HL-60 (cell line): ENCODE data around the gene NMRAL1.

Experiments used
- POLR2AphosphoS5 ChIP-seq: IDR thresholded peaks from 2 replicates; pipeline ENCODE4 v1.6.1; 2012; ENCODE audit warnings: low read depth
- SPI1 ChIP-seq: IDR thresholded peaks from 2 replicates; pipeline ENCODE4 v1.6.1; 2012; ENCODE audit warnings: low read depth, mild to moderate bottlenecking, borderline replicate concordance
- TF ChIP-seq, protein P1 (sequence below): IDR thresholded peaks from one replicate; pipeline ENCODE4 v1.5.1; 2011; ENCODE audit warnings: low read length, control low read depth, inconsistent platforms; ENCODE audit not compliant: insufficient read depth

DNA sequence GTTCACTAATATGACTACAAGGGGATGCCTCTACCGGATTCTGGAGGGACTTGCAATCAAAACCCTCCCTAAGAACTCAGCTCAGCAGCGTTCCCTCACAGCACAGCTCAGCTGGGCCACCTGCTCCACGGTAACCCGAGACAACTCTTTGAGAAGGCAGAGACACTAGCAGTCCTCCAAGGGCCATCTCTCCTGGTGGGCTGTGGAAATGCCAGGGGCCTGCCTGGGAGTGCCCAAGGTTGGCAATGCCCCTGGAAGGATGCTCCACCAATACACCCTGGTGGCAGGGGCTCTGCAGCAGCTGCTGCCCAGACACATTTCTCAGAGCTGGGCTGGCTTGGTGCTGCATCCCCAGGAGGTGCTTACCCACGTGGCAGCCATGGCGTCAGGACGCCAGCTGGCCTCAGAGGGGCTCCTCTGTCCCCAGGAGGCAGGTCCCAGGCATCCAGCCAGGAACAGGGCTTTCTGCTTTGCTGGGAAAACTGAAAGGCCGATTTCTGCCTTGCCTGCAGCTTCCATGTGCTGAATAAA is 47.7 kb upstream of the NMRAL1 start:
- TF ChIP-seq, protein P1, sequence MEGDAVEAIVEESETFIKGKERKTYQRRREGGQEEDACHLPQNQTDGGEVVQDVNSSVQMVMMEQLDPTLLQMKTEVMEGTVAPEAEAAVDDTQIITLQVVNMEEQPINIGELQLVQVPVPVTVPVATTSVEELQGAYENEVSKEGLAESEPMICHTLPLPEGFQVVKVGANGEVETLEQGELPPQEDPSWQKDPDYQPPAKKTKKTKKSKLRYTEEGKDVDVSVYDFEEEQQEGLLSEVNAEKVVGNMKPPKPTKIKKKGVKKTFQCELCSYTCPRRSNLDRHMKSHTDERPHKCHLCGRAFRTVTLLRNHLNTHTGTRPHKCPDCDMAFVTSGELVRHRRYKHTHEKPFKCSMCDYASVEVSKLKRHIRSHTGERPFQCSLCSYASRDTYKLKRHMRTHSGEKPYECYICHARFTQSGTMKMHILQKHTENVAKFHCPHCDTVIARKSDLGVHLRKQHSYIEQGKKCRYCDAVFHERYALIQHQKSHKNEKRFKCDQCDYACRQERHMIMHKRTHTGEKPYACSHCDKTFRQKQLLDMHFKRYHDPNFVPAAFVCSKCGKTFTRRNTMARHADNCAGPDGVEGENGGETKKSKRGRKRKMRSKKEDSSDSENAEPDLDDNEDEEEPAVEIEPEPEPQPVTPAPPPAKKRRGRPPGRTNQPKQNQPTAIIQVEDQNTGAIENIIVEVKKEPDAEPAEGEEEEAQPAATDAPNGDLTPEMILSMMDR = no peak
- no peak for TF ChIP-seq SPI1
- no peak for TF ChIP-seq POLR2AphosphoS5
